Measurements from ENCODE around the gene LYST. TPM values are rescaled to one million over a fixed set of nuclear protein-coding genes. Genes with fewer than 3 reads are reported as not detected.

The LYST gene
- polyA plus RNA-seq, 1 donor from 2014 or later = 23.4 TPM

GRCh38 chr1:235742914-235743599 is 123.6 kb downstream of the LYST start:
- peaks cover 9% of the 10 kb centered on the region for H3K36me3 ChIP-seq (ENCODE audit: insufficient read depth, low read length)
- no peaks in the 10 kb centered on the region for H3K9me2 ChIP-seq (ENCODE audit: insufficient read depth, low read length)
- no peaks in the 10 kb centered on the region for H4K20me1 ChIP-seq (ENCODE audit: insufficient read depth)
- no peak overlapping the region for H2AFZ ChIP-seq (ENCODE audit: low read depth, low read length)
- H3F3A ChIP-seq (ENCODE audit: insufficient read depth, low read length, poor library complexity, severe bottlenecking) = no peaks in the 10 kb centered on the region
- H3K27me3 ChIP-seq (ENCODE audit: insufficient read depth, low read depth, low read length) = no peaks in the 10 kb centered on the region
- H3K9me3 ChIP-seq (ENCODE audit: low read length) = no peaks in the 10 kb centered on the region
- H3K79me2 ChIP-seq (replicated peaks; ENCODE audit: insufficient read depth, low read length) = no peaks in the 10 kb centered on the region
- no peak overlapping the region for H3K9ac ChIP-seq (ENCODE audit: low read length)
- no peak overlapping the region for H3K4me2 ChIP-seq (ENCODE audit: low read length)
- no peak for TF ChIP-seq EP300 (conservative IDR thresholded peaks at IDR 0.05; ENCODE audit: poor library complexity, severe bottlenecking)
- TF ChIP-seq POLR2AphosphoS5 (IDR thresholded peaks at IDR 0.05) = no peak
- TF ChIP-seq MXI1 (conservative IDR thresholded peaks at IDR 0.05; ENCODE audit: poor library complexity, severe bottlenecking) = no peak
- no peak for TF ChIP-seq EZH2 (IDR thresholded peaks at IDR 0.05; ENCODE audit: borderline replicate concordance, insufficient read depth, low read length, poor library complexity, severe bottlenecking)
- TF ChIP-seq REST (IDR thresholded peaks at IDR 0.05; ENCODE audit: borderline replicate concordance) = no peak
- no peak for TF ChIP-seq SMC3 (conservative IDR thresholded peaks at IDR 0.05; ENCODE audit: poor library complexity)
- no peak for TF ChIP-seq CTCF (IDR thresholded peaks at IDR 0.05; ENCODE audit: poor library complexity, severe bottlenecking)
- no peak for TF ChIP-seq TAF1 (IDR thresholded peaks at IDR 0.05; ENCODE audit: low read depth)
- no peak for TF ChIP-seq RAD21 (conservative IDR thresholded peaks at IDR 0.05)
- no peak overlapping the region for H3K27ac ChIP-seq (ENCODE audit: low read length)
- H3K4me3 ChIP-seq (ENCODE audit: low read length) = no peak overlapping the region

- no peaks in the 10 kb centered on the region for H3K9me3 ChIP-seq (ENCODE audit: low read length)
- no peaks in the 10 kb centered on the region for H3K27me3 ChIP-seq (ENCODE audit: insufficient read depth, low read depth, low read length)
- H3K4me2 ChIP-seq (ENCODE audit: low read length) = no peak overlapping the region
- no peak for TF ChIP-seq REST (IDR thresholded peaks at IDR 0.05; ENCODE audit: borderline replicate concordance)
- no peak for TF ChIP-seq MXI1 (conservative IDR thresholded peaks at IDR 0.05; ENCODE audit: poor library complexity, severe bottlenecking)
- TF ChIP-seq CTCF (IDR thresholded peaks at IDR 0.05; ENCODE audit: poor library complexity, severe bottlenecking) = no peak
- no peak for TF ChIP-seq POLR2AphosphoS5 (IDR thresholded peaks at IDR 0.05)
- TF ChIP-seq TAF1 (IDR thresholded peaks at IDR 0.05; ENCODE audit: low read depth) = no peak
- TF ChIP-seq EZH2 (IDR thresholded peaks at IDR 0.05; ENCODE audit: borderline replicate concordance, insufficient read depth, low read length, poor library complexity, severe bottlenecking) = no peak
- TF ChIP-seq EP300 (conservative IDR thresholded peaks at IDR 0.05; ENCODE audit: poor library complexity, severe bottlenecking) = no peak
- TF ChIP-seq RAD21 (conservative IDR thresholded peaks at IDR 0.05) = no peak
- TF ChIP-seq SMC3 (conservative IDR thresholded peaks at IDR 0.05; ENCODE audit: poor library complexity) = no peak
- no peaks in the 10 kb centered on the region for H3K79me2 ChIP-seq (replicated peaks; ENCODE audit: insufficient read depth, low read length)
- H3K9ac ChIP-seq (ENCODE audit: low read length) = no peak overlapping the region
- H2AFZ ChIP-seq (ENCODE audit: low read depth, low read length) = no peak overlapping the region
- H3K27ac ChIP-seq (ENCODE audit: low read length) = no peak overlapping the region
- no peaks in the 10 kb centered on the region for H3K9me2 ChIP-seq (ENCODE audit: insufficient read depth, low read length)
- H3K4me3 ChIP-seq (ENCODE audit: low read length) = no peak overlapping the region
- peaks cover 13% of the 10 kb centered on the region for H3K36me3 ChIP-seq (ENCODE audit: insufficient read depth, low read length)
- no peaks in the 10 kb centered on the region for H3F3A ChIP-seq (ENCODE audit: insufficient read depth, low read length, poor library complexity, severe bottlenecking)
- no peaks in the 10 kb centered on the region for H4K20me1 ChIP-seq (ENCODE audit: insufficient read depth)
Measured at GRCh38 chr1:235741294-235741693, 125.4 kb downstream of the LYST start.

Measured in neural cell (in vitro differentiated cells).